ENCODE measurements around the gene CACNA2D2. TPM values are rescaled to one million over a fixed set of nuclear protein-coding genes. Genes with fewer than 3 reads are reported as not detected.
A peak's percentile ranks its signal among the peaks of the same experiment; 100 is the strongest.

Gene CACNA2D2
- total RNA-seq, 2 donors from 2014 or later = 1.3 TPM

DNA sequence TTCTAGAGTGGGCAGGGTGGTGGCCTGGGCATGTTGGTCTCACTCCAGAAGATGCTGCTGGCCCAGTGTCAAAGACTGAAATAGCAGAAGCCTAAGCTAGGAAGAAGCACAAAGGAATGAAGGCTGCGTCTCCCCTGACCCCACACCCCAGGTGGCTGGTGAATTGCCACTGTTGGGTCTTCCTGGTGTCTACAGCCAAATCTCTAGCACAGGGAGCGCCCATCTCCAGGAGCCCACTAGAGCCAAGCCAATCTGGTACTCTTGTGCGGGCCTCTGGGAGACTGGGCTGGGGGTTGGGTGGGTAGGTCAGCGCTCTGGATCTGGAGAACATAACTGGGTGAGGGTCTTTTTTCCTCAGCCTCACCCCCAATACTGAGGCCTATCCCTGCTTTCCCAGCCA is 176.3 kb downstream of the CACNA2D2 start:
- H3K4me1 ChIP-seq = peaks cover 47% of the 10 kb centered on the region
- H3K36me3 ChIP-seq (replicated peaks in 1 of 2; ENCODE audit: insufficient read depth in 1 of 2, low read depth in 2 of 2) = peaks cover 7 to 23% of the 10 kb centered on the region in 2 donors
- peak overlapping the region in 2 of 4 donors; percentile 73 to 78 for H3K27ac ChIP-seq
- H3K4me3 ChIP-seq = peak overlapping the region in 1 of 2 donors; percentile 90
- no peaks in the 10 kb centered on the region for H3K9me3 ChIP-seq
- ATAC-seq (no peak), DNase-seq (no peak)
- H3K27me3 ChIP-seq = no peaks in the 10 kb centered on the region
- WGBS, 2 donors = 53 to 60% methylated on average over 3 to 4 of the region's 4 CpGs
- intact Hi-C loops (cut with DNase I) = no loop called here
- TF ChIP-seq, protein P1, sequence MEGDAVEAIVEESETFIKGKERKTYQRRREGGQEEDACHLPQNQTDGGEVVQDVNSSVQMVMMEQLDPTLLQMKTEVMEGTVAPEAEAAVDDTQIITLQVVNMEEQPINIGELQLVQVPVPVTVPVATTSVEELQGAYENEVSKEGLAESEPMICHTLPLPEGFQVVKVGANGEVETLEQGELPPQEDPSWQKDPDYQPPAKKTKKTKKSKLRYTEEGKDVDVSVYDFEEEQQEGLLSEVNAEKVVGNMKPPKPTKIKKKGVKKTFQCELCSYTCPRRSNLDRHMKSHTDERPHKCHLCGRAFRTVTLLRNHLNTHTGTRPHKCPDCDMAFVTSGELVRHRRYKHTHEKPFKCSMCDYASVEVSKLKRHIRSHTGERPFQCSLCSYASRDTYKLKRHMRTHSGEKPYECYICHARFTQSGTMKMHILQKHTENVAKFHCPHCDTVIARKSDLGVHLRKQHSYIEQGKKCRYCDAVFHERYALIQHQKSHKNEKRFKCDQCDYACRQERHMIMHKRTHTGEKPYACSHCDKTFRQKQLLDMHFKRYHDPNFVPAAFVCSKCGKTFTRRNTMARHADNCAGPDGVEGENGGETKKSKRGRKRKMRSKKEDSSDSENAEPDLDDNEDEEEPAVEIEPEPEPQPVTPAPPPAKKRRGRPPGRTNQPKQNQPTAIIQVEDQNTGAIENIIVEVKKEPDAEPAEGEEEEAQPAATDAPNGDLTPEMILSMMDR (IDR thresholded peaks at IDR 0.05) = no peak
- no peak for TF ChIP-seq POLR2A (IDR thresholded peaks at IDR 0.05)

GRCh38 chr3:50326182-50326541 is 177.3 kb downstream of the CACNA2D2 start:
- TF ChIP-seq, protein P1 (IDR thresholded peaks at IDR 0.05) = no peak
- no peak for TF ChIP-seq POLR2A (IDR thresholded peaks at IDR 0.05)
- no peaks in the 10 kb centered on the region for H3K9me3 ChIP-seq
- H3K36me3 ChIP-seq (replicated peaks in 1 of 2; ENCODE audit: insufficient read depth in 1 of 2, low read depth in 2 of 2) = peaks cover 7 to 15% of the 10 kb centered on the region in 2 donors
- no peak overlapping the region for H3K4me3 ChIP-seq
- no peaks in the 10 kb centered on the region for H3K27me3 ChIP-seq
- intact Hi-C loops (cut with DNase I) = no loop called here
- DNase-seq (no peak), ATAC-seq (no peak)
- WGBS, 2 donors = 73 to 82% methylated on average over 8 of the region's 8 CpGs
- H3K4me1 ChIP-seq = peaks cover 52% of the 10 kb centered on the region
- H3K27ac ChIP-seq = no peak overlapping the region

DNA sequence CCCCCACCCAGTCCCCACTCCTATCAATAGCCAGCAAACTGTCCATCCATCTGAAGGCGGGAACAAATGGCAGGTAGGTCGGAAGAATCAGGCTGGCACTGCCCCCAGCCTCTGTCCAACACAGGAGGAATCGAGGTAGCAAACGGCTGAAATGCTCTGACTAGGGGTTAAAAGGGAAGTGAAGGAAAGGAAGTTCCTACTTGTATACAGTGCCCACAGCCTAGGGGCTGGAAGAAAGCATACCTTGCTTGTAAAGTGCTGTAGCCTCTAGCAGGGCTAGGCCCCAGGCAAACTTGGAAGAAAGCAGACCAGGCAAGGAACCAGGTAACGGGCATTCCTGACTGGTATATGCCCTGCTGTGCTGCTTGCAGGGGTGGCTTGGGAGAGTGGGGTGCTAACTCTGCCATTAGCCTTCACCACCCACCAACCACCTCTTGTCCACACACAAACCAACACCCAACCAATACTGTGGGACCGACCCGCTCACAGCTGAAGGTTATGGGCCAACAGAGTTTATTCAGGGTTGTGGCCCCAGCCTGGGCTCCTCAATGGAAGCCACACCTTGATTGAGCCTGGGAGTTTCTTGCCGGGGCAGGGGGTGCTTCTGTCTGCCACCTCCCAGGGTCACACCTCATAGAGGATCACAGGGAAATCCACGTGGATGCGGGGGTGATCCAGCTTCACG is 177.8 kb downstream of the CACNA2D2 start:
- ATAC-seq = no peak
- Histone ChIP-seq H3K9me3 (no peaks in the 10 kb centered on the region), H3K4me1 (peaks cover 53% of the 10 kb centered on the region), H3K4me3 (no peak overlapping the region), H3K27me3 (no peaks in the 10 kb centered on the region), H3K36me3 (replicated peaks in 1 of 2; ENCODE audit: insufficient read depth in 1 of 2, low read depth in 2 of 2) (peaks cover 5 to 10% of the 10 kb centered on the region in 2 donors), H3K27ac (no peak overlapping the region)
- no peak for TF ChIP-seq POLR2A (IDR thresholded peaks at IDR 0.05)
- TF ChIP-seq, protein P1 (IDR thresholded peaks at IDR 0.05) = no peak
- intact Hi-C loops (cut with DNase I) = no loop called here
- 81 to 85% methylated on average over 5 to 11 of the region's 11 CpGs for WGBS, 2 donors
- DNase-seq = no peak

DNA sequence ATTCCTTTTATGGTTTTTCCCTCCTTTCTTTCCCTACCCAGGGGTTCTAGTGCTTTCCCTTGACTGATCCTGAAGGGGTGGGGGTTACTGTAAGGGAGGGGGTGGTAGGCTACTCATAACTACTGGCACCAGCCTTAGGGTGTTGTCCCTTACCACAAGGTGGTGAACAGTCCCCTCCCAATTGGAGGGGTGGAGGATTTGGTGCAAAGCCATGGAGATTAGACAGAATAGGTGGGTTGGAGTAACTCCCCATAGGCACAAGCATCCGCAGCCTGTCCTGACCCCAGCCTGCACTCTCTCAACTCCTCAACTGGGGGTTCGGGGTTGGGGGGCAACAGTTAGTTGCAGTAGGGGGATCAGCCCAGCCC is 178.3 kb downstream of the CACNA2D2 start:
- H3K27ac ChIP-seq = peak overlapping the region in 2 of 4 donors; percentile 43 to 97
- H3K36me3 ChIP-seq (replicated peaks in 1 of 2; ENCODE audit: insufficient read depth in 1 of 2, low read depth in 2 of 2) = peaks cover 0 to 4% of the 10 kb centered on the region in 2 donors
- intact Hi-C loops (cut with DNase I) = no loop called here
- no peaks in the 10 kb centered on the region for H3K27me3 ChIP-seq
- DNase-seq (no peak), ATAC-seq (no peak)
- H3K4me3 ChIP-seq = no peak overlapping the region
- peaks cover 58% of the 10 kb centered on the region for H3K4me1 ChIP-seq
- H3K9me3 ChIP-seq = no peaks in the 10 kb centered on the region
- WGBS, 2 donors = 70 to 78% methylated on average over 2 of the region's 2 CpGs
- no peak for TF ChIP-seq POLR2A (IDR thresholded peaks at IDR 0.05)
- TF ChIP-seq, protein P1 (IDR thresholded peaks at IDR 0.05) = no peak

Measured in body of pancreas (tissue), 4 donors.